HepG2 (cell line): ENCODE measurements around the gene SLC12A1. TPM values are rescaled to one million over a fixed set of nuclear protein-coding genes. Genes with fewer than 3 reads are reported as not detected.

ENCODE experiments used
- ATAC-seq: fragments of 200-7000 bp; cut with Tn5 transposase; 3 replicates; pipeline ENCODE4 v1.9.1; 2020; ENCODE audit warnings: mild to moderate bottlenecking, moderate library complexity
- BruUV-seq: library from RNA; stranded (reverse); fragments of 400-500 nt; replicated peaks from 2 replicates; lab custom pipeline; 2021; lab: Mats Ljungman, UMichigan
- CTCF ChIA-PET: fragments of 300-600 bp; formaldehyde crosslinking; extraction: SDS; loops from one replicate; lab custom pipeline; 2021; ENCODE audit warnings: low total read pairs, inconsistent platforms, low intra/inter-chr PET ratio; lab: Yijun Ruan, JAX
- POLR2A ChIA-PET: fragments of 350-600 bp; sonication (Branson Sonifier 250); formaldehyde crosslinking; loops from one replicate; lab custom pipeline; 2020; ENCODE audit warnings: antibody characterized with exemption, inconsistent platforms; lab: Yijun Ruan, JAX
- DNase-seq: peaks from one replicate; pipeline ENCODE4 v3.0.0-alpha.2; 2015; ENCODE audit warnings: low spot score
- FAIRE-seq: peaks from 3 replicates; lab custom pipeline; 2011; peaks lifted over from hg19 to GRCh38; lab: Jason Lieb, UNC
- H2AFZ ChIP-seq: one replicate; pipeline ENCODE4 v1.6.1; 2011; ENCODE audit warnings: low read length, inconsistent platforms
- H3K27ac ChIP-seq: fragments of 300-600 bp; 3 replicates; pipeline ENCODE4 v1.8.0; 2011; ENCODE audit warnings: mixed run types, mild to moderate bottlenecking, mixed read lengths, low read length, inconsistent platforms; ENCODE audit not compliant: insufficient read depth; ENCODE audit errors: extremely low read length
- H3K27me3 ChIP-seq, 2 experiments: fragments of 200-600 bp in 1 of 2; 2 replicates in 1 of 2; 3 replicates in 1 of 2; pipeline versions ENCODE4 v1.6.0 to v1.8.0; 2011; ENCODE audit warnings: low read length in 2 of 2, mild to moderate bottlenecking in 2 of 2, moderate library complexity in 2 of 2, inconsistent platforms in 1 of 2; ENCODE audit not compliant: insufficient read depth in 2 of 2, control insufficient read depth in 1 of 2
- H3K36me3 ChIP-seq, 2 experiments: fragments of 200-600 bp in 1 of 2; replicated peaks in 1 of 2; 2 replicates in 1 of 2; 3 replicates in 1 of 2; pipeline versions ENCODE4 v1.5.1 to v1.8.0; 2011; ENCODE audit warnings: low read length in 2 of 2, inconsistent platforms in 1 of 2; ENCODE audit not compliant: insufficient read depth in 2 of 2, control insufficient read depth in 1 of 2
- H3K4me1 ChIP-seq: 2 replicates; pipeline ENCODE4 v1.5.1; 2012; ENCODE audit warnings: low read length, inconsistent platforms; ENCODE audit not compliant: insufficient read depth
- H3K4me2 ChIP-seq: 2 replicates; pipeline ENCODE4 v1.6.0; 2011; ENCODE audit warnings: low read depth, low read length, inconsistent platforms
- H3K4me3 ChIP-seq, 3 experiments: fragments of 200-600 bp in 1 of 3; sonication (generic), shearing (Covaris generic) in 1 of 3; replicated peaks in 1 of 3; 2 replicates each; pipeline ENCODE4 v1.5.1; 2011 to 2016; ENCODE audit warnings: low read length in 3 of 3, inconsistent platforms in 2 of 3, low read depth in 2 of 3, mild to moderate bottlenecking in 2 of 3, control low read depth in 1 of 3, mixed read lengths in 1 of 3; ENCODE audit not compliant: insufficient read depth in 1 of 3
- H3K79me2 ChIP-seq: one replicate; pipeline ENCODE4 v1.6.1; 2011; ENCODE audit warnings: low read length, inconsistent platforms; ENCODE audit not compliant: insufficient read depth
- H3K9ac ChIP-seq: 2 replicates; pipeline ENCODE4 v1.6.0; 2011; ENCODE audit warnings: mild to moderate bottlenecking, low read depth, low read length, inconsistent platforms; ENCODE audit not compliant: insufficient read depth
- H3K9me3 ChIP-seq: 2 replicates; pipeline ENCODE4 v1.5.1; 2012; ENCODE audit warnings: mild to moderate bottlenecking, low read length
- H4K20me1 ChIP-seq: 2 replicates; pipeline ENCODE4 v1.6.0; 2011; ENCODE audit warnings: inconsistent platforms, mild to moderate bottlenecking, low read length, moderate library complexity; ENCODE audit not compliant: insufficient read depth
- AHR ChIP-seq: IDR thresholded peaks from 2 replicates; pipeline ENCODE4 v1.6.1; 2018; ENCODE audit warnings: missing genetic modification reagents, missing compliant biosample characterization
- ATF7 ChIP-seq, 2 experiments: fragments of 450-650 bp in 1 of 2; sonication (generic) in 1 of 2; formaldehyde crosslinking in 1 of 2; IDR thresholded peaks; 2 replicates each; pipeline versions ENCODE4 v1.4.0 to v1.6.1; 2016 to 2020; ENCODE audit warnings: antibody characterized with exemption in 1 of 2, mild to moderate bottlenecking in 1 of 2, missing genetic modification reagents in 1 of 2
- CAMTA2 ChIP-seq: sonication (generic); formaldehyde crosslinking; IDR thresholded peaks from 2 replicates; pipeline ENCODE4 v1.4.0; 2020; ENCODE audit warnings: mild to moderate bottlenecking, missing genetic modification reagents, borderline replicate concordance
- CEBPB ChIP-seq: IDR thresholded peaks from 2 replicates; pipeline ENCODE4 v1.6.1; 2011; ENCODE audit warnings: low read depth, low read length, improper control_type of control experiment, borderline replicate concordance
- CEBPG ChIP-seq: IDR thresholded peaks from 2 replicates; pipeline ENCODE4 v1.6.1; 2016
- MTF1 ChIP-seq: sonication (generic); formaldehyde crosslinking; IDR thresholded peaks from 2 replicates; pipeline ENCODE4 v1.5.0; 2020; ENCODE audit warnings: missing genetic modification reagents
- RAD51 ChIP-seq: fragments of 450-650 bp; IDR thresholded peaks from 2 replicates; pipeline ENCODE4 v1.6.1; 2016; ENCODE audit warnings: borderline replicate concordance
- SALL1 ChIP-seq: sonication (generic); formaldehyde crosslinking; IDR thresholded peaks from 2 replicates; pipeline ENCODE4 v1.8.0; 2022; ENCODE audit warnings: mild to moderate bottlenecking, missing genetic modification reagents
- ZNF441 ChIP-seq: sonication (generic); formaldehyde crosslinking; IDR thresholded peaks from 2 replicates; pipeline ENCODE4 v1.7.0; 2021; ENCODE audit warnings: missing genetic modification reagents, borderline replicate concordance
- ZNF607 ChIP-seq: sonication (generic); formaldehyde crosslinking; IDR thresholded peaks from 2 replicates; pipeline ENCODE4 v1.5.1; 2020; ENCODE audit warnings: missing genetic modification reagents, mild to moderate bottlenecking, borderline replicate concordance
- ZNF720 ChIP-seq: sonication (generic); formaldehyde crosslinking; IDR thresholded peaks from 2 replicates; pipeline ENCODE4 v1.4.0; 2020; ENCODE audit warnings: missing genetic modification reagents
- ZSCAN12 ChIP-seq: sonication (generic); formaldehyde crosslinking; IDR thresholded peaks from 2 replicates; pipeline ENCODE4 v1.9.0; 2021; ENCODE audit warnings: mild to moderate bottlenecking, missing genetic modification reagents
- WGBS: methylation state at CpG from one replicate; pipeline ENCODE4 v1.1.6; 2017; ENCODE audit warnings: low lambda C conversion rate; 5-methylcytosine and 5-hydroxymethylcytosine counted together
- in situ Hi-C: cut with HindIII; loops from 2 replicates; pipeline ENCODE4 v1.10.0; 2017; ENCODE audit warnings: low pct_unique_long_range_greater_than_20kb; ENCODE audit not compliant: extremely low pct_ligation_motif_present
- intact Hi-C: fragments of 100-400 bp; cut with micrococcal nuclease; formaldehyde crosslinking; loops from one replicate; pipeline ENCODE4 v1.10.0; 2022; ENCODE audit not compliant: unreplicated experiment
- polyA plus RNA-seq, 8 experiments: library from polyadenylated mRNA; depleted of rRNA in 3 of 8; stranded (reverse) in 7 of 8; unstranded in 1 of 8; fragments of >200 nt; fragmentation: Illumina TruSeq in 4 of 8; extraction: Trizol in 4 of 8; gene quantifications; 2 replicates each; pipeline versions ENCODE4 v1.2.1 to v1.2.3, GENCODE V29; 2011 to 2016; ENCODE audit warnings: low read depth in 4 of 8, missing spikeins in 1 of 8, mixed read lengths in 1 of 8; ENCODE audit not compliant: insufficient read depth in 1 of 8
- total RNA-seq, 5 experiments: library from RNA; depleted of rRNA; stranded (reverse); fragments of >200 nt; fragmentation: Illumina TruSeq; extraction: Trizol; gene quantifications; 2 replicates each; pipeline ENCODE4 v1.2.3, GENCODE V29; 2016; ENCODE audit warnings: low read depth in 1 of 5

SLC12A1 gene
- total and polyA plus RNA-seq, 2 of the 13 experiments (the other 11 are each of a cell fraction or from before 2014, with no cell fraction given): not detected

- no peaks in the 10 kb centered on the region for H3K4me1 ChIP-seq
- 0 out of 5 replicates have a peak, but pooled peaks cover 0 to under 1% of the 10 kb centered on the region in 2 experiments for H3K27me3 ChIP-seq
- no peak for FAIRE-seq
- TF ChIP-seq CEBPB (peak; percentile 81), CEBPG (CRISPR knock-in tag) (peak; percentile 35; the same call in 1 of the 2 replicates), ZSCAN12 (CRISPR knock-in tag) (no peak), SALL1 (CRISPR knock-in tag) (no peak)
- TF ChIP-seq, all 625 proteins: peak for 2
- in situ Hi-C loops (no loop called here), intact Hi-C loops (no loop called here)
- Histone ChIP-seq H3K36me3 (no peaks in the 10 kb centered on the region), H3K27ac (no peak overlapping the region), H3K9ac (no peak overlapping the region), H3K4me3 (no peak overlapping the region), H2AFZ (no peak overlapping the region), H3K79me2 (no peaks in the 10 kb centered on the region), H3K4me2 (no peak overlapping the region), H4K20me1 (no peaks in the 10 kb centered on the region), H3K9me3 (no peaks in the 10 kb centered on the region)
- POLR2A ChIA-PET: no interaction called here
- 7% methylated on average over 1 of the region's 1 CpG for WGBS
- CTCF ChIA-PET: no interaction called here
- no TSS peak for BruUV-seq
- ATAC-seq: no peak
- no peak for DNase-seq
Measured at GRCh38 chr15:48244921-48245320, 38.8 kb downstream of the SLC12A1 start.

DNA sequence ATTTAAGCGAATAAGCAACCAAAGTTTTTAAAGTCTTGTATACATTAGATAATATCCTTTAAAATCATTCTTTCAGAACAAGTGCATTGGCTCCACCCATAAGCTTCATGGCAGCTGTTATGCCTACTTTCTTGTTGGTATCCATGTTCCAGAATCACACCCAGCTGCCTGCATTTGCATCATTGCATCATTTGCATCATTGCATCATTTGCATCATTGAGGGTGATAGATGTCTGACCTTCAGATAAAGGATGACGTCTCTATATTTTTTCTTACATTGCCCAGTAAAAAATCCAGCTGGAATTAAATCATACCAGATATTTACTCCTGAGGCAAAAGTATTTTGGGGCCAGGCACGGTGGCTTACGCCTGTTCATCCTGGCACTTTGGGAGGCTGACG is 42.3 kb downstream of the SLC12A1 start:
- TF ChIP-seq ATF7 (IDR thresholded peaks at IDR 0.05): peak; percentile 34; the same call in 1 of the 2 replicates
- no peak for TF ChIP-seq ATF7 (CRISPR knock-in tag; IDR thresholded peaks at IDR 0.05)
- TF ChIP-seq MTF1 (CRISPR knock-in tag): no peak
- TF ChIP-seq RAD51: no peak
- no peak for TF ChIP-seq ZNF441
- TF ChIP-seq AHR (CRISPR knock-in tag): no peak
- TF ChIP-seq ZNF720 (CRISPR knock-in tag): no peak
- no peak for TF ChIP-seq ZNF607 (CRISPR knock-in tag)
- TF ChIP-seq CAMTA2 (CRISPR knock-in tag): no peak
- H3K9me3 ChIP-seq: no peaks in the 10 kb centered on the region
- no peak overlapping the region for H3K4me2 ChIP-seq
- DNase-seq (no peak), ATAC-seq (no peak), FAIRE-seq (no peak)
- no TSS peak for BruUV-seq
- in situ Hi-C loops (no loop called here), intact Hi-C loops (no loop called here)
- H3K36me3 ChIP-seq: no peaks in the 10 kb centered on the region
- H3K9ac ChIP-seq: no peak overlapping the region
- 27% methylated on average over 4 of the region's 5 CpGs for WGBS
- ChIA-PET POLR2A (no interaction called here), CTCF (no interaction called here)
- H3K79me2 ChIP-seq: no peaks in the 10 kb centered on the region
- H4K20me1 ChIP-seq: no peaks in the 10 kb centered on the region
- 0 out of 5 replicates have a peak, but pooled peaks cover 0 to 1% of the 10 kb centered on the region in 2 experiments for H3K27me3 ChIP-seq
- no peak overlapping the region for H2AFZ ChIP-seq
- no peak overlapping the region for H3K27ac ChIP-seq
- H3K4me3 ChIP-seq: no peak overlapping the region
- H3K4me1 ChIP-seq: no peaks in the 10 kb centered on the region
